Stimulated activated naive B cell treated with anti-CD40 and anti-IgM and Interleukin-4, amounts not matched to agents 10 μg/mL and 1 μg/mL and 100 μg/mL, for 72 hours (primary cell): Measurements from ENCODE around the gene PDXK.

Experiments
- ATAC-seq, 2 donors: fragments of 150-1000 bp; cut with Tn5 transposase; replicated peaks; 2 replicates each; pipeline ENCODE4 v1.10.0; 2021; ENCODE audit warnings: moderate library complexity in 1 of 2
- DNase-seq: peaks from one replicate; pipeline ENCODE4 v3.0.0; 2021
- H3K27ac Mint-ChIP-seq: one replicate; pipeline ENCODE4 v1.8.0; 2022; ENCODE audit warnings: mild to moderate bottlenecking, mixed read lengths
- H3K27me3 Mint-ChIP-seq, 2 donors: one replicate each; pipeline ENCODE4 v1.8.0; 2022; ENCODE audit warnings: mixed read lengths in 2 of 2
- H3K36me3 Mint-ChIP-seq, 2 donors: one replicate each; pipeline ENCODE4 v1.8.0; 2022; ENCODE audit warnings: mixed read lengths in 2 of 2, mild to moderate bottlenecking in 1 of 2
- H3K4me1 Mint-ChIP-seq, 2 donors: one replicate each; pipeline ENCODE4 v1.8.0; 2022; ENCODE audit warnings: mixed read lengths in 2 of 2, mild to moderate bottlenecking in 1 of 2
- H3K4me3 Mint-ChIP-seq, 2 donors: one replicate each; pipeline ENCODE4 v1.8.0; 2022; ENCODE audit warnings: mild to moderate bottlenecking in 2 of 2, mixed read lengths in 2 of 2, moderate library complexity in 1 of 2
- H3K9me3 Mint-ChIP-seq, 2 donors: one replicate each; pipeline ENCODE4 v1.8.0; 2022; ENCODE audit warnings: mixed read lengths in 2 of 2, mild to moderate bottlenecking in 1 of 2

PDXK gene

GRCh38 chr21:43792406-43792805 lies 73.5 kb downstream of the PDXK start:
- Mint-ChIP-seq H3K36me3 (peaks cover 54 to 62% of the 10 kb centered on the region in 2 donors), H3K27ac (peak overlapping the region; percentile 25), H3K27me3 (no peaks in the 10 kb centered on the region), H3K4me3 (no peak overlapping the region), H3K9me3 (no peaks in the 10 kb centered on the region), H3K4me1 (peaks cover 20 to 37% of the 10 kb centered on the region in 2 donors)
- ATAC-seq (no peak), DNase-seq (no peak)

GRCh38 chr21:43793243-43793642 lies 74.3 kb downstream of the PDXK start:
- peaks cover 62 to 69% of the 10 kb centered on the region in 2 donors for H3K36me3 Mint-ChIP-seq
- peaks cover 22 to 37% of the 10 kb centered on the region in 2 donors for H3K4me1 Mint-ChIP-seq
- no peak overlapping the region for H3K4me3 Mint-ChIP-seq
- DNase-seq (no peak), ATAC-seq (no peak)
- H3K27me3 Mint-ChIP-seq: no peaks in the 10 kb centered on the region
- peak overlapping the region; percentile 42 for H3K27ac Mint-ChIP-seq
- no peaks in the 10 kb centered on the region for H3K9me3 Mint-ChIP-seq

- no peaks in the 10 kb centered on the region for H3K27me3 Mint-ChIP-seq
- no peak overlapping the region for H3K4me3 Mint-ChIP-seq
- peaks cover 22 to 37% of the 10 kb centered on the region in 2 donors for H3K4me1 Mint-ChIP-seq
- H3K27ac Mint-ChIP-seq: no peak overlapping the region
- H3K9me3 Mint-ChIP-seq: no peaks in the 10 kb centered on the region
- peaks cover 72 to 80% of the 10 kb centered on the region in 2 donors for H3K36me3 Mint-ChIP-seq
- DNase-seq (no peak), ATAC-seq (no peak)
These were observed 75.4 kb downstream of the PDXK start for GRCh38 chr21:43794311-43794710.

DNA sequence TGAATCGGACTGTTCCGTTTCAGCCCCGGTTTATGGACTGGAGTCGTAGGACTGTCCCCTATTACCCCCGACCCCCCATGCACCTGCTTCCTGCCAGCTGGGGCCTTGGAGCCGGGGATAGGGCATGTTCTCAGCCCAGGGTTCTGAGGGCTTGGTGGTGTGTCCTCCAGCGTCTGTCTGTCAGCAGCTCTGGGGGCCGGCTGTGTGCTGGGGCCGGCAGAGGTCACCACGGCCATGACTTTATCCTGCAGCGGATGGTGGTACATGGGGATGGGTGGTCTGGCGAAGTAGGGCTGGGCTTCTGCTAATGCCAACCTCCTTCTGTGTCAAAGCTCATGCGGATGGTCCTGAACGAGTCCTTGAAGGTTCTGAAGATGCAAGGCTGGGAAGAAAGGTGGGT lies 75.9 kb downstream of the PDXK start:
- Mint-ChIP-seq H3K36me3 (peaks cover 72 to 82% of the 10 kb centered on the region in 2 donors), H3K27me3 (no peaks in the 10 kb centered on the region), H3K27ac (peak overlapping the region; percentile 20), H3K4me3 (no peak overlapping the region), H3K9me3 (no peaks in the 10 kb centered on the region), H3K4me1 (peaks cover 21 to 37% of the 10 kb centered on the region in 2 donors)
- DNase-seq: no peak
- ATAC-seq: no peak

DNA sequence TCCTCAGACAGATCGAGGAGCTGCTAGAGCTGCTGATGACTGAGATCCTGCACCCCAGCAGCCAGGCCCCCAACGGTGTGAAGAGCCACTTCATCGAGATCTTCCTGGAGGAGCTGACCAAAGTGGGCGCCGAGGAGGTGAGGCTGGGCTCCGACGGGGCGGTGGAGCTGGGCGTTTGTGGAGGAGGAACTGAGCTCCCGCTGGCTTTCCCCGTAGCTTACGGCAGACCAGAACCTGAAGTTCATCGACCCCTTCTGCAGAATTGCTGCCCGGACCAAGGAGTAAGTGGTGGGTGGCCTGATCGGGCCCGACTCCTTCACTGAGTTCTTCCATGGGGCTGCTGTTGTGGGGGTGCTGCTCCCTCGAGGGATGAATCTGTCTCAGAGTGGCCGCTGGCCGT lies 78.5 kb downstream of the PDXK start:
- H3K27me3 Mint-ChIP-seq: no peaks in the 10 kb centered on the region
- peaks cover 5 to 17% of the 10 kb centered on the region in 2 donors for H3K4me1 Mint-ChIP-seq
- DNase-seq: no peak
- no peak for ATAC-seq
- no peak overlapping the region for H3K4me3 Mint-ChIP-seq
- H3K9me3 Mint-ChIP-seq: no peaks in the 10 kb centered on the region
- H3K36me3 Mint-ChIP-seq: peaks cover 81 to 87% of the 10 kb centered on the region in 2 donors
- H3K27ac Mint-ChIP-seq: no peak overlapping the region

DNA sequence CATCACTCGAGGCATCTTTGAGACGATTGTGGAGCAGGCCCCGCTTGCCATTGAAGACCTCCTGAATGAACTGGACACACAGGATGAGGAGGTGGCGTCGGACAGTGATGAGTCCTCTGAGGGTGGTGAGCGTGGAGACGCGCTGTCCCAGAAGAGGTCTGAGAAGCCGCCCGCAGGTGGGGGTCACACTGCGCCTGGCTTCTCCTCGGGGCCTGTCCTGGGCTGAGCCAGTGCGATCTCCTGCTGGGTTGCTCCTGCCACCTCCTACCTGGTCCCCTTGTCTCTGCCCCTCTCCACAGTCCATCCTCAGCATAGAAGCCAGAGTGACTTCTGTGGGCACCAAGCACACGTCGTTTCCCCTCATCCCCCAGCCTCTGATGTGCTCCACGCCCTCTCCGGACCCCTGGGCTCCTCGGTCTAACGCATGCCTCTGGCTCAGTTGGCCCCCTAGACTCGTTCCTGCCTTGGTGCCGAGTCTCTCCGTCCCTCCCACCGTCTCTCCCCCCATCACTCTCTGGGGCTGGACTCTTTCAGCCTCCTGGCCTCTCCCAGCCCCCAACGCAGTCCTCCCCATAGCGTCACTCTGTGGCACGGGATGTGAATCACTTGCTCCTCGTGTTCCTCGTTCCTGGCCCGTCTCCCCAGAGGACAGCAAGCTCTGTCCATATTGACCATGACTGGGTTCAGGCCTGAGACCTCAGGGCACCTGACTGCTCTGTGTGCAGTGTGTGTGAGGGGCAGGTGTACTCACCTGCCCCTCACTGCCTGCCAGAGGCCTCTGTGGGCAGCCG lies 79.2 kb downstream of the PDXK start:
- H3K36me3 Mint-ChIP-seq: peaks cover 83 to 89% of the 10 kb centered on the region in 2 donors

GRCh38 chr21:43799301-43799840 lies 80.4 kb downstream of the PDXK start:
- DNase-seq: no peak
- H3K4me1 Mint-ChIP-seq: peaks cover 14 to 28% of the 10 kb centered on the region in 2 donors
- ATAC-seq: no peak
- peaks cover 83 to 94% of the 10 kb centered on the region in 2 donors for H3K36me3 Mint-ChIP-seq
- no peaks in the 10 kb centered on the region for H3K27me3 Mint-ChIP-seq
- no peak overlapping the region for H3K27ac Mint-ChIP-seq
- no peak overlapping the region for H3K4me3 Mint-ChIP-seq
- no peaks in the 10 kb centered on the region for H3K9me3 Mint-ChIP-seq

More for the DNA sequence above, 79.2 kb downstream of the PDXK start:
- DNase-seq (no peak), ATAC-seq (no peak)
- no peak overlapping the region for H3K27ac Mint-ChIP-seq
- no peaks in the 10 kb centered on the region for H3K27me3 Mint-ChIP-seq
- no peaks in the 10 kb centered on the region for H3K9me3 Mint-ChIP-seq
- peaks cover 4 to 21% of the 10 kb centered on the region in 2 donors for H3K4me1 Mint-ChIP-seq
- no peak overlapping the region for H3K4me3 Mint-ChIP-seq

DNA sequence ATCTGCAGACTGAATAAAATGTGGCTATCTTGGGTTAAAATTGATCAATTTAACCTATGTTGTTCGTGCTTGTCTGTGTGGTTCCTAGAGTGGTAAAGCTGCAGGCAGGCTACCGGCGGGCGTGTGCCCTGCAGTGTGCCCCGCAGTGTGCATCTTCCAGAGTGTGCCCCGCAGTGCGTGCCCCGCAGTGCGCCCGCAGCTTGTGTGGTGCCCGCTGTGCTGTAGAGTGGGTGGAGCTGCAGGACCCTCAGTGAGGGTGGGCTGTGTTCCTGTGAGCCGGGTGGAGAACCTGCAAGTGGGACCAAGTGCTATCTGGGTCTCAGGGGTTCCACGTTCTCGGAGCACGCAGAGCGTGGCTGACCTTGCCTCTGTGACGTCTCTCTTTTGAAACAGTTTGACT lies 81.2 kb downstream of the PDXK start:
- H3K36me3 Mint-ChIP-seq: peaks cover 77 to 93% of the 10 kb centered on the region in 2 donors
- peaks cover 17 to 33% of the 10 kb centered on the region in 2 donors for H3K4me1 Mint-ChIP-seq
- H3K9me3 Mint-ChIP-seq: no peaks in the 10 kb centered on the region
- no peak for DNase-seq
- no peak for ATAC-seq
- no peaks in the 10 kb centered on the region for H3K27me3 Mint-ChIP-seq
- H3K27ac Mint-ChIP-seq: no peak overlapping the region
- H3K4me3 Mint-ChIP-seq: no peak overlapping the region

DNA sequence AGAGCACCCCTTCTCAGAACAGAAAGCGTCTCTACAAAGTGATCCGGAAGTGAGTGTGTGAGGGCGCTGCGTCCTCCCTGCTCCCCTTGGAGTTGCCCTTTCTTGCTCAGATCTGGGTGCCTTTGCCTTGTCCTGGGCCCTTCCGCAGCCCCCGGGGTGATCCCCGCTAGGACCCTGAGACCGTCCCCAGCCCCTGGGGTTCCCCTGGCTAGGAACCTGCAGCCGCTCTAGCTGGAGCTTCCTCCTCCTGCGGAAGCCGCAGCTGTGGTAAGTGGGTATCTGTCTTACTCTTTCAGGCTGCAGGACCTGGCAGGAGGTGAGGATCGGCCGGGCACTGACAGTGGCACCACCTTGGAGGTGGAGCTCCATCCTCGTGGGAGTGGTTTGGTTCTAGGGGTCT lies 81.6 kb downstream of the PDXK start:
- Mint-ChIP-seq H3K27me3 (no peaks in the 10 kb centered on the region), H3K4me1 (peaks cover 18 to 38% of the 10 kb centered on the region in 2 donors), H3K27ac (peak overlapping the region; percentile 21), H3K9me3 (no peaks in the 10 kb centered on the region), H3K36me3 (peaks cover 75 to 92% of the 10 kb centered on the region in 2 donors), H3K4me3 (no peak overlapping the region)
- ATAC-seq (no peak), DNase-seq (no peak)

DNA sequence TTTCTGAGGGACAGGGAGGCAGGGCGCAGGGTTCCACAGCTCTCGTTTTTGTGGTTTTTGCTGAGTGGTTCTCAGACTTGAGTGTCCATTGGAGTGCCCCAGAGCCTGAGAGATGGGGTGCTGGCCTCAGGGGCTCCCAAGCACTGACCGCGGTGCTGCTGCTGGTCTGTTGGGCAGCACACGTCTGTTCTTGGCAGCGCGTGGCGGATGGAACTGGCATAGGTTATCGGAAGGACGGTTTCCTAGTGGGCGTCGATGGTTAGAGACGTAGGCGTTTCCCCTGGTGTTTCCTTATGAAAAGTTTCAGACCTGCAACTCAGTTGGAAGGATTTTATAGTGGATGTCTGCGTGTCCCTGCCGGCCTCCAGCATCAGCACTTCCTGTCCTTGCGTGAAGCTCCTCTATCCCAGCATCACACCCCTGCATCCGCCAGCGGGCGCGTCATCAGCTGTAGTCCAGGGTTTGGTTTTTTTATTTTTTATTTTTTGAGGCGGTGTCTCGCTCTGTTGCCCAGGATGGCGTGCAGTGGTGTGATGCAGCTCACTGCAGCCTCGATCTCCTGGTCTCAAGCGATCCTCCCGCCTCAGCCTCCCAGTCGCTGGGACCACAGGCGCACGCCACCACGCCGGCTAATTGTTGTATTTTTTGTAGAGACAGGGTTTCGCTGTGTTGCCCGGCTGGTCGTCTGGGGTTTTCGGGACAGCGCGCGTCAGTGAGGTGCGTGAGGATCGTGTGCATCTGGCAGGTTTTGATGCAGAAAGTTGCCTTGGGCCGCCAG lies 82.3 kb downstream of the PDXK start:
- Mint-ChIP-seq H3K9me3 (no peaks in the 10 kb centered on the region), H3K27ac (no peak overlapping the region), H3K4me1 (peaks cover 24 to 44% of the 10 kb centered on the region in 2 donors), H3K4me3 (no peak overlapping the region), H3K36me3 (peaks cover 78 to 92% of the 10 kb centered on the region in 2 donors), H3K27me3 (no peaks in the 10 kb centered on the region)
- no peak for ATAC-seq
- no peak for DNase-seq

DNA sequence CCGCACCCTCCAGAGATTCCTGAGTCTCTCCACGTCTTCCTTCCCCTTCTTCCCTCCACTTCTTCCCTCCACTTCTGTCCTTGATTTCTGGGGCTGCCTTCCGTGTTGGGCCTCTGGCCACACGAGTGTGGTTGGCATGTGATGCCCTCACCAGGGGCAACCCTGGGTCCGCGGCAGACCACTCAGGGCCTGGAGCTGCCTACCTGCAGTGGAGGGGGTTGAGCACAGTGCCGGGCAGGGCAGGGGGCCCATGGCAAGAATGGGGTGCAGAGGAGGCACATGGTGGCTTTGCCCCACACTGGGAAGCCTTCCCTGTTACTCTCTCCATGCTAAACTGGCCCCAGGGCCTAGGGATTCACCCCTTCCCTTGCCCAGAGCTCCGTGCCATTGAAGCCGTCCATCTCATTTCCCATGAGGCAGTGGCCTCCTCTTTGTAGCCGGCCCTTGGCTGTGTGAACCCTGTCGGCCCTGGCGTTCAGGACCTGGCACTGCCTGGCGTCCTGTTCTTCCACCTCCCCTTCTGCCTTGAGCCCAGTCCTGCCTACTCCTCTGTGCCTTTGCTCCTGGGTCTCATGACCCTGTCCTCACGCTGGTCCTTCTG lies 83.9 kb downstream of the PDXK start:
- no peaks in the 10 kb centered on the region for H3K9me3 Mint-ChIP-seq
- DNase-seq: no peak
- H3K36me3 Mint-ChIP-seq: peaks cover 70 to 86% of the 10 kb centered on the region in 2 donors
- peaks cover 31 to 60% of the 10 kb centered on the region in 2 donors for H3K4me1 Mint-ChIP-seq
- ATAC-seq: no peak
- H3K4me3 Mint-ChIP-seq: no peak overlapping the region
- peak overlapping the region; percentile 86 for H3K27ac Mint-ChIP-seq
- no peaks in the 10 kb centered on the region for H3K27me3 Mint-ChIP-seq

DNA sequence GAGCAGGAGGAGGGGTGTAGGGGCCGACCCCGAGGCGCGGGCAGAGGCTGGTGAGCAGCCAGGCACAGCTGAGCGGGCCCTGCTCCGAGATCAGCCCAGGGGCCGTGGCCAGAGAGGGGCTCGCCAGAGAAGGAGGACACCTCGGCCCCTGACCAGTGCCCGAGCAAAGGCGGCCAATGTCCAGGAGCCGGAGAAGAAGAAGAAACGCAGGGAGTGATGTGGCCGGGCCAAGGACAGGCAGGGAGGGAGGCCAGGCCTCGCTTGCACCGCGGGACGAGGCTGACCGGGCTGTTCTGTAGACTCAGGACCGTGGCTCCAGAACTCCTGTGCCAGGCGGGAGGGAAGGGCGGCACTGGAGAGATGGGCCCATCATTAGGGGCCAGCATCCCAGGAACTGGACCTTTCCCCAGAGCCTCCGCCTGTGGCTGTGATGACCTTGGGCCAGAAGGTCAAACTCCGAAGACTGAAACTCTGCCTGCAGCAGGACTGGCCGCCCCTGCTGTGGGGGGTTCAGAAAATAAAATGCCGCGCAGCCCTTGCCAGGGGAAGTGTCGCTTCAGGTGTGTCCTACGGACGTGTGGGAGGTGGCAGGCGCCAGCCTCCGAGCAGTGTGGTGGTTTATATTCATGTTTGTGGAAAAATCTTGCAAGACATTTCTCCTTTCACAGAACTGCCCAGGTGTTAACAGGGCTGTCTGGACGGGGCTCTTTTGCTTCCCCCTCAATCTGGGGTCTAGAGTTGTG lies 84.8 kb downstream of the PDXK start:
- peaks cover 62 to 82% of the 10 kb centered on the region in 2 donors for H3K36me3 Mint-ChIP-seq
- H3K4me3 Mint-ChIP-seq: peak overlapping the region in 1 of 2 donors; percentile 23
- peak overlapping the region; percentile 86 for H3K27ac Mint-ChIP-seq
- no peak for ATAC-seq
- H3K27me3 Mint-ChIP-seq: no peaks in the 10 kb centered on the region
- H3K4me1 Mint-ChIP-seq: peaks cover 29 to 60% of the 10 kb centered on the region in 2 donors
- no peaks in the 10 kb centered on the region for H3K9me3 Mint-ChIP-seq
- DNase-seq: no peak

DNA sequence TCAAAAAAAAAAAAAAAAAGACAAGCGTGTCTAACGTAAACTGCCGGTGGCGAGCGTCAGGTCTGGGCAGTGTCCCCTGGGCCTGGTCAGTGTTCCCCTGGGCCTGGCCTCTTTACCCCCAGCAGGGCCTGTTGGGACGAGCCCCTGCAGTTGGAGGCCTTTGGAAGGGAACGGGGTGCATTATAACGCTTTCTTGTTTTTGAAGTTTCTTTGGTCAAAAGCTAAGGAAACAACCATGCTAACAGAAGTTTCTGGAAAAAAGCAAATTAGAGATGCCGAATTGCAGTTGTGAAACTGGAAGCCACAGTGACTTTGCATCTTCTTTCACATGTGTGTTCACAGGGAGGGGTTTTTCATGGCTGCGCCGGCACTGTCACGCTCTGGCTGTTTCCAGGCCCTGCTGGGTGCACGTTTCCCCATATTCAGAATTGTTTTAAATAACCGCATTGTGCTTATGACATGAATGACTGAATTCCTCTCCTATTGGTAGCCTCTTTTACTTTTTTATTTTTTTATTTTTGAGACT lies 86.4 kb downstream of the PDXK start:
- H3K27ac Mint-ChIP-seq: peak overlapping the region; percentile 95
- DNase-seq: peak; percentile 89

More for the DNA sequence above, 86.4 kb downstream of the PDXK start:
- no peaks in the 10 kb centered on the region for H3K9me3 Mint-ChIP-seq
- peaks cover 32 to 69% of the 10 kb centered on the region in 2 donors for H3K4me1 Mint-ChIP-seq
- H3K27me3 Mint-ChIP-seq: no peaks in the 10 kb centered on the region
- peak; percentile 98 for ATAC-seq
- peak overlapping the region; percentile 54 to 71 for H3K4me3 Mint-ChIP-seq
- peaks cover 60 to 75% of the 10 kb centered on the region in 2 donors for H3K36me3 Mint-ChIP-seq
